ENCODE results near the gene CARD8. TPM values are rescaled to one million over a fixed set of nuclear protein-coding genes. Genes with fewer than 3 reads are reported as not detected.

The CARD8 gene
- total and polyA plus RNA-seq, 10 of the 15 experiments (the other 5 are each of a cell fraction or from before 2014, with no cell fraction given), result 39.8 to 69.8 (median 46.1) TPM

GRCh38 chr19:48296963-48297734, 41.4 kb upstream of the CARD8 start:
- Histone ChIP-seq H3K27ac (ENCODE audit: control insufficient read depth, insufficient read depth) (no peak overlapping the region), H3K4me2 (ENCODE audit: control insufficient read depth, insufficient read depth) (no peak overlapping the region), H3K9ac (ENCODE audit: control insufficient read depth, insufficient read depth, low read length) (no peak overlapping the region), H3K9me3 (replicated peaks; ENCODE audit: control insufficient read depth, insufficient read depth, low read length) (no peaks in the 10 kb centered on the region), H4K20me1 (ENCODE audit: control insufficient read depth, insufficient read depth) (no peaks in the 10 kb centered on the region), H3K79me2 (ENCODE audit: control insufficient read depth, insufficient read depth, low read length) (no peaks in the 10 kb centered on the region), H3K27me3 (replicated peaks in 1 of 2; ENCODE audit: control insufficient read depth in 2 of 2, insufficient read depth in 2 of 2, low read length in 1 of 2) (no peaks in the 10 kb centered on the region), H3K36me3 (ENCODE audit: control insufficient read depth in 2 of 2, insufficient read depth in 2 of 2, low read length in 1 of 2) (no peaks in the 10 kb centered on the region), H3K4me3 (no peak overlapping the region), H2AFZ (ENCODE audit: control insufficient read depth, low read depth, low read length) (no peak overlapping the region), H3K4me1 (ENCODE audit: control insufficient read depth, insufficient read depth, low read length) (no peaks in the 10 kb centered on the region)
- WGBS (ENCODE audit: insufficient coverage, insufficient replicate concordance, low lambda C conversion rate, missing lambda C conversion rate), result 48% methylated on average over 37 of the region's 42 CpGs
- TF ChIP-seq CBX3 (IDR thresholded peaks at IDR 0.05; ENCODE audit: borderline replicate concordance, low read depth), result no peak
- peak; percentile 55 for TF ChIP-seq USF1 (IDR thresholded peaks at IDR 0.05; ENCODE audit: borderline replicate concordance, extremely low read length, insufficient read depth, low read depth, low read length)
- TF ChIP-seq SMC3 (IDR thresholded peaks at IDR 0.05; ENCODE audit: borderline replicate concordance, low read length), result no peak
- TF ChIP-seq SREBF2 (IDR thresholded peaks at IDR 0.05; ENCODE audit: low read length), result no peak
- ChIA-PET CTCF (no interaction called here), SMC1A (ENCODE audit: uncharacterized antibody, unreplicated experiment) (no interaction called here), POLR2A (no interaction called here), RAD21 (ENCODE audit: unreplicated experiment) (no interaction called here)
- in situ Hi-C loops (cut with MboI), result loop anchor here (10.0 kb wide), 1 partner anchor 332 kb away; no protein-coding TSS in a partner anchor
- FAIRE-seq (no peak), ATAC-seq (no peak), DNase-seq (ENCODE audit: low read depth, low spot score) (no peak)
- BruUV-seq (replicated peaks), result no TSS peak
- intact Hi-C loops (cut with micrococcal nuclease; ENCODE audit: unreplicated experiment), result no loop called here

DNA sequence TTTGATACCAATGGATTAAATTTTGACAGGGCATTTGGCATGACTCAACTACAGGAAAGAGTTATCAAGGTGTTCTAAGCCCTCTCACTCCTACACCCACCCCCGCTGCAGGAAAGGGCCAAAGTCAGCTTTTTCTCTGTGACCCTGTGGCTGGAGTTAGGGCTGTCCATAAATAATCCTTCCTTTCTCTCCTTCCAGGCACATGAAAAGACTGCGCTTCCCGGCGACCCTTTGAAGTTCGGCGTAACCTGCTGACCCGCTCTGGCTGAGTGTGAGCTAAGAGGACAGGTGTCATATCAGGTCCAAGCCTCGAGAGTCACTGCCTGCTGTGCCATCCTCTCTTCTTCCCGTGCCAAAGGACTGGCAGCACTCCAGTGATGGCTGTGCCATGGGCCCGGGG, 39.7 kb upstream of the CARD8 start:
- no peak overlapping the region for H3K9ac ChIP-seq (ENCODE audit: control insufficient read depth, insufficient read depth, low read length)
- no peaks in the 10 kb centered on the region for H3K36me3 ChIP-seq (ENCODE audit: control insufficient read depth in 2 of 2, insufficient read depth in 2 of 2, low read length in 1 of 2)
- POLR2A ChIA-PET, result no interaction called here
- H3K4me1 ChIP-seq (ENCODE audit: control insufficient read depth, insufficient read depth, low read length), result peaks cover 3% of the 10 kb centered on the region; the same call in 1 of the 2 replicates
- CTCF ChIA-PET, result interaction anchor here (0.6 to 1.4 kb wide), 2 partner anchors 34 to 1895 kb away, joined by 3 to 6 read pairs; no protein-coding TSS in a partner anchor
- H3K79me2 ChIP-seq (ENCODE audit: control insufficient read depth, insufficient read depth, low read length), result no peaks in the 10 kb centered on the region
- 65% methylated on average over 10 of the region's 10 CpGs for WGBS (ENCODE audit: insufficient coverage, insufficient replicate concordance, low lambda C conversion rate, missing lambda C conversion rate)
- H3K4me2 ChIP-seq (ENCODE audit: control insufficient read depth, insufficient read depth), result no peak overlapping the region
- no peak for DNase-seq (ENCODE audit: low read depth, low spot score)
- no peak overlapping the region for H2AFZ ChIP-seq (ENCODE audit: control insufficient read depth, low read depth, low read length)
- H3K27me3 ChIP-seq (replicated peaks in 1 of 2; ENCODE audit: control insufficient read depth in 2 of 2, insufficient read depth in 2 of 2, low read length in 1 of 2), result no peaks in the 10 kb centered on the region
- RAD21 ChIA-PET (ENCODE audit: unreplicated experiment), result no interaction called here
- ATAC-seq, result no peak
- H3K27ac ChIP-seq (ENCODE audit: control insufficient read depth, insufficient read depth), result no peak overlapping the region
- no TSS peak for BruUV-seq (replicated peaks)
- intact Hi-C loops (cut with micrococcal nuclease; ENCODE audit: unreplicated experiment), result no loop called here
- no peaks in the 10 kb centered on the region for H3K9me3 ChIP-seq (replicated peaks; ENCODE audit: control insufficient read depth, insufficient read depth, low read length)
- SMC1A ChIA-PET (ENCODE audit: uncharacterized antibody, unreplicated experiment), result no interaction called here
- H4K20me1 ChIP-seq (ENCODE audit: control insufficient read depth, insufficient read depth), result no peaks in the 10 kb centered on the region
- no peak for FAIRE-seq
- in situ Hi-C loops (cut with MboI), result loop anchor here (10.0 kb wide), 1 partner anchor 331 kb away; no protein-coding TSS in a partner anchor
- no peak overlapping the region for H3K4me3 ChIP-seq
- TF ChIP-seq ATF7 (IDR thresholded peaks at IDR 0.05; ENCODE audit: low read depth), result no peak
- TF ChIP-seq IKZF1 (conservative IDR thresholded peaks at IDR 0.05), result no peak
- TF ChIP-seq RBBP5 (conservative IDR thresholded peaks at IDR 0.05), result no peak
- TF ChIP-seq TCF7 (IDR thresholded peaks at IDR 0.05; ENCODE audit: borderline replicate concordance), result no peak
- TF ChIP-seq NFXL1 (IDR thresholded peaks at IDR 0.05; ENCODE audit: borderline replicate concordance), result no peak
- no peak for TF ChIP-seq ZNF687 (IDR thresholded peaks at IDR 0.05)

Measured in GM12878 (cell line).